ENCODE results near the gene FAM163A.

FAM163A gene

GRCh38 chr1:179808503-179808902 is 65.4 kb downstream of the FAM163A start:
- no peaks in the 10 kb centered on the region for H3K79me2 ChIP-seq (ENCODE audit: control insufficient read depth, low read length)
- H3K4me3 ChIP-seq (ENCODE audit: low read length): no peak overlapping the region
- H3K4me1 ChIP-seq (ENCODE audit: control insufficient read depth, low read length): no peaks in the 10 kb centered on the region
- H3K4me2 ChIP-seq (ENCODE audit: low read length): no peak overlapping the region
- no peaks in the 10 kb centered on the region for H4K20me1 ChIP-seq (ENCODE audit: control insufficient read depth, insufficient read depth, low read depth, low read length)
- H3K27ac ChIP-seq (ENCODE audit: low read depth, low read length): no peak overlapping the region
- TF ChIP-seq CTCF (IDR thresholded peaks at IDR 0.05; ENCODE audit: low read depth, low read length, poor library complexity, severe bottlenecking): no peak
- TF ChIP-seq EZH2phosphoT487 (IDR thresholded peaks at IDR 0.05; ENCODE audit: borderline replicate concordance, low read length): no peak
- H3K27me3 ChIP-seq (ENCODE audit: control insufficient read depth, low read length): no peaks in the 10 kb centered on the region
- H3K9me3 ChIP-seq (ENCODE audit: control insufficient read depth, insufficient read depth, low read length): no peaks in the 10 kb centered on the region
- no peaks in the 10 kb centered on the region for H3K36me3 ChIP-seq (ENCODE audit: control insufficient read depth, low read length)
- H3K9me2 ChIP-seq (replicated peaks; ENCODE audit: control insufficient read depth, low read length): no peaks in the 10 kb centered on the region
- no peaks in the 10 kb centered on the region for H3F3A ChIP-seq (ENCODE audit: control insufficient read depth, insufficient read depth)

- H3K79me2 ChIP-seq (ENCODE audit: control insufficient read depth, low read length): no peaks in the 10 kb centered on the region
- H3F3A ChIP-seq (ENCODE audit: control insufficient read depth, insufficient read depth): no peaks in the 10 kb centered on the region
- H3K4me1 ChIP-seq (ENCODE audit: control insufficient read depth, low read length): peaks cover 5% of the 10 kb centered on the region; the same call in 1 of the 2 replicates
- no peak for TF ChIP-seq EZH2phosphoT487 (IDR thresholded peaks at IDR 0.05; ENCODE audit: borderline replicate concordance, low read length)
- peak; percentile 96 for TF ChIP-seq CTCF (IDR thresholded peaks at IDR 0.05; ENCODE audit: low read depth, low read length, poor library complexity, severe bottlenecking)
- no peaks in the 10 kb centered on the region for H3K27me3 ChIP-seq (ENCODE audit: control insufficient read depth, low read length)
- H3K9me3 ChIP-seq (ENCODE audit: control insufficient read depth, insufficient read depth, low read length): no peaks in the 10 kb centered on the region
- no peak overlapping the region for H3K27ac ChIP-seq (ENCODE audit: low read depth, low read length)
- H3K4me3 ChIP-seq (ENCODE audit: low read length): no peak overlapping the region
- H4K20me1 ChIP-seq (ENCODE audit: control insufficient read depth, insufficient read depth, low read depth, low read length): no peaks in the 10 kb centered on the region
- no peak overlapping the region for H3K4me2 ChIP-seq (ENCODE audit: low read length)
- H3K9me2 ChIP-seq (replicated peaks; ENCODE audit: control insufficient read depth, low read length): no peaks in the 10 kb centered on the region
- no peaks in the 10 kb centered on the region for H3K36me3 ChIP-seq (ENCODE audit: control insufficient read depth, low read length)
Measured at GRCh38 chr1:179809506-179810366, 66.6 kb downstream of the FAM163A start.

- no peak overlapping the region for H3K4me3 ChIP-seq (ENCODE audit: low read length)
- H4K20me1 ChIP-seq (ENCODE audit: control insufficient read depth, insufficient read depth, low read depth, low read length): no peaks in the 10 kb centered on the region
- TF ChIP-seq CTCF (IDR thresholded peaks at IDR 0.05; ENCODE audit: low read depth, low read length, poor library complexity, severe bottlenecking) (no peak), EZH2phosphoT487 (IDR thresholded peaks at IDR 0.05; ENCODE audit: borderline replicate concordance, low read length) (no peak)
Measured at GRCh38 chr1:179810367-179810715, 67.2 kb downstream of the FAM163A start.

More at GRCh38 chr1:179810367-179810715, 67.2 kb downstream of the FAM163A start:
- peaks cover 4% of the 10 kb centered on the region for H3K27me3 ChIP-seq (ENCODE audit: control insufficient read depth, low read length)
- H3K4me1 ChIP-seq (ENCODE audit: control insufficient read depth, low read length): peaks cover 10% of the 10 kb centered on the region
- no peaks in the 10 kb centered on the region for H3K79me2 ChIP-seq (ENCODE audit: control insufficient read depth, low read length)
- H3K27ac ChIP-seq (ENCODE audit: low read depth, low read length): no peak overlapping the region
- no peaks in the 10 kb centered on the region for H3F3A ChIP-seq (ENCODE audit: control insufficient read depth, insufficient read depth)
- H3K36me3 ChIP-seq (ENCODE audit: control insufficient read depth, low read length): no peaks in the 10 kb centered on the region
- no peaks in the 10 kb centered on the region for H3K9me2 ChIP-seq (replicated peaks; ENCODE audit: control insufficient read depth, low read length)
- no peak overlapping the region for H3K4me2 ChIP-seq (ENCODE audit: low read length)
- no peaks in the 10 kb centered on the region for H3K9me3 ChIP-seq (ENCODE audit: control insufficient read depth, insufficient read depth, low read length)

Data from DOHH2 (cell line).